Kidney epithelial cell (primary cell): ENCODE data around the gene L3MBTL4. TPM values are rescaled to one million over a fixed set of nuclear protein-coding genes. Genes with fewer than 3 reads are reported as not detected.

ENCODE experiments used
- DNase-seq: peaks from one replicate; pipeline ENCODE4 v3.0.0-alpha.2; 2010; ENCODE audit warnings: low read depth
- H3K27me3 ChIP-seq: 2 replicates; pipeline ENCODE4 v1.6.0; 2011; ENCODE audit warnings: low read length; ENCODE audit not compliant: control insufficient read depth, insufficient read depth
- H3K36me3 ChIP-seq: 2 replicates; pipeline ENCODE4 v1.5.1; 2011; ENCODE audit warnings: low read length; ENCODE audit not compliant: control insufficient read depth, insufficient read depth
- H3K4me3 ChIP-seq: 2 replicates; pipeline ENCODE4 v1.5.1; 2011; ENCODE audit warnings: low read depth, mild to moderate bottlenecking, control low read depth, low read length
- CTCF ChIP-seq: IDR thresholded peaks from 2 replicates; pipeline ENCODE4 v1.5.1; 2011; ENCODE audit warnings: mild to moderate bottlenecking, moderate library complexity, low read length, control low read depth, inconsistent platforms; ENCODE audit not compliant: insufficient read depth, poor library complexity, severe bottlenecking
- total RNA-seq: library from RNA; depleted of rRNA; stranded (reverse); fragments of >200 nt; gene quantifications from 2 replicates; pipeline ENCODE4 v1.2.3, GENCODE V29; 2015

L3MBTL4 gene
- total RNA-seq, 1 donor from 2014 or later, result 9.8 TPM

- DNase-seq, result peak; percentile 54
- Histone ChIP-seq H3K36me3 (no peaks in the 10 kb centered on the region), H3K4me3 (no peak overlapping the region), H3K27me3 (no peaks in the 10 kb centered on the region)
- no peak for TF ChIP-seq CTCF
These were observed 355.8 kb downstream of the L3MBTL4 start for GRCh38 chr18:6058941-6059340.

GRCh38 chr18:6057604-6058003 is 357.1 kb downstream of the L3MBTL4 start:
- no peak for DNase-seq
- Histone ChIP-seq H3K27me3 (no peaks in the 10 kb centered on the region), H3K4me3 (no peak overlapping the region), H3K36me3 (no peaks in the 10 kb centered on the region)
- TF ChIP-seq CTCF, result no peak

GRCh38 chr18:6056171-6056910 is 358.4 kb downstream of the L3MBTL4 start:
- H3K36me3 ChIP-seq, result no peaks in the 10 kb centered on the region
- no peak overlapping the region for H3K4me3 ChIP-seq
- TF ChIP-seq CTCF, result no peak
- DNase-seq, result no peak
- H3K27me3 ChIP-seq, result no peaks in the 10 kb centered on the region

GRCh38 chr18:6055711-6056110 is 359.0 kb downstream of the L3MBTL4 start:
- H3K27me3 ChIP-seq, result no peaks in the 10 kb centered on the region
- no peak for TF ChIP-seq CTCF
- no peak for DNase-seq
- no peak overlapping the region for H3K4me3 ChIP-seq
- H3K36me3 ChIP-seq, result no peaks in the 10 kb centered on the region

GRCh38 chr18:6054256-6054842 is 360.4 kb downstream of the L3MBTL4 start:
- no peak for TF ChIP-seq CTCF
- no peak overlapping the region for H3K4me3 ChIP-seq
- DNase-seq, result no peak
- no peaks in the 10 kb centered on the region for H3K27me3 ChIP-seq
- H3K36me3 ChIP-seq, result no peaks in the 10 kb centered on the region
